ENCODE measurements around the gene SAYSD1.

The SAYSD1 gene, protein sequence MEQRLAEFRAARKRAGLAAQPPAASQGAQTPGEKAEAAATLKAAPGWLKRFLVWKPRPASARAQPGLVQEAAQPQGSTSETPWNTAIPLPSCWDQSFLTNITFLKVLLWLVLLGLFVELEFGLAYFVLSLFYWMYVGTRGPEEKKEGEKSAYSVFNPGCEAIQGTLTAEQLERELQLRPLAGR

DNA sequence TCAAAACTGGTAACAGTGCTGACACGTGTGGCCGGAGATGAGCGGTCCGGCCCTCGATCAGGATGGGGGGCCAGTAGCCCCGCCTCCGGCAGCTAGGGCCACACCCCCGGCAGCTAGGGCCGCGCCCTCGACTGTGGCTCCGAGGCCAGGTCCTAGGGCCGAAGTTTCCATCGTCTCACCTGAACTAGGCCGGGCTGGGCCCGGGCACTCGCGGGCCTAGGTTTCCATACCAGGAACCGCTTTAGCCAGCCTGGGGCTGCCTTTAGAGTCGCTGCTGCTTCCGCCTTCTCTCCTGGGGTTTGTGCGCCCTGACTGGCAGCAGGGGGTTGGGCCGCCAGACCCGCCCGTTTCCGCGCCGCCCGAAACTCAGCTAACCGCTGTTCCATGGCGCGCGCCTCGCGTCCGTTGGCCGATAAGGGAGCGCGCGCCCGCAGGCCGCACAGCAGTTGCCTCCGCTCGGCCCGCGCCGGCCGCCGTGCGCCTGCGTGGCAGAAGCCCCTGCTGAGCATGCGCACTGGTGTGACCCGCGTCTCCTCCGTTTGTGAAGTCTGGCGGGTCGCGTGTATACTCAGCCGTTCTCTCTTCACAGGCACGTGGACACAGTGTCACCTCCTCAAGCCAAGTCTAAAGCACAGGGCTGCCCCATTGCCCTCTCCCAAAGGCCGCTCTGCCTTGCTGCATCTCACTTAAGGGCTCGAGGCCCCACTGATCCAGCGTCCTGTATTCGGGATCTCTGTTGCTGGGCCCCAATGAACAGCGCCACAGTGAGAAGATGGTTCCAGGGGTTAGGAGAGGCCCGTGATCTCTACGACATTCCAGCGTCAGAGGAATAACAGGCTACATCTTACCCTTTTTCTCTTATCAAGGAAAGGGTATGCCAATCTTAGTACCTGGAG lies at the start of gene SAYSD1:
Gene SAYSD1, minus strand, starts transcription at position 483 of the 896 bp plus-strand sequence. Its CDS starts 97 bp downstream, at position 386.
- no peak for FAIRE-seq
- DNase-seq (ENCODE audit: insufficient read length, low spot score), result peak; percentile 44
- no peak for TF ChIP-seq CTCF (IDR thresholded peaks at IDR 0.05; ENCODE audit: insufficient read depth, missing control alignments)

- no peak for FAIRE-seq
- DNase-seq (ENCODE audit: insufficient read length, low spot score), result no peak
- TF ChIP-seq CTCF (IDR thresholded peaks at IDR 0.05; ENCODE audit: insufficient read depth, missing control alignments), result no peak
These were observed 42.5 kb upstream of the SAYSD1 start for GRCh38 chr6:39157511-39157910.

DNA sequence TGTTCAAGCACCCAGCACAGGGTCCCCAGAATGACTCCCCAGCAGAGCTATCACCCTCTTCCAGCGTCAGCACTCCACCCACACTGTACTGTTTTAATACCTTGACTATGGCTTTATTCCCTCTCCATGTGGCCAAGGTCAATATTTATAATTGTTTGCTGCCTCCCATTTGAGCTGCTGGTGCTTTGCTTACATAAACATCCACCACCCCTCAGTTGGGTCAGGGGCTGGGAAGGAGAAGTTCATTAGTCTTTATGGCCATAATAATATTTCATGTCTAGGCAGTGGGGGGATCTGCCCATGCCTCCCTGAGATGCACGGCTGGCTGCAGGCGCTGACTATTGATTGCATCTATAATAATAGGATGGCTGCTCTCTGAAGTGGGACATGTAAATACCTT lies 41.8 kb upstream of the SAYSD1 start:
- no peak for TF ChIP-seq CTCF (IDR thresholded peaks at IDR 0.05; ENCODE audit: insufficient read depth, missing control alignments)
- DNase-seq (ENCODE audit: insufficient read length, low spot score) (no peak), FAIRE-seq (no peak)

DNA sequence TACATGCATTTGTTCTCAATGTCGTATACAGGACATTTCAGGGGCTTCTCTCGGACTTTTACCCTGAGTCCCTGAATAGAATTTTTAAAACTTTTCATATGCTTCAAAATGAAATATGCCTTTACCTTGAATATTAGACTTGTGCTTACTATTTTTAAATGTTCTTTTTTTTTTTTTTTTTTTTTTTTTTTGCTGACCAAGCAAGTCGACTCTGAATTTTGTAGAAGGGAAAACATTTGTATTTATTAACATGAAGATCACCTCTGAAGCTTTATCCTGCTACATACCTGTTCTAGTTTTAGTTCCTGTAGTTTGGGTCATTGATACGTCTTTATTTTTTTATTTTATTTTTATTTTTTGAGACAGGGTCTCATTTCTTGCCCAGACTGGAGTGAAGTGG lies 39.7 kb upstream of the SAYSD1 start:
- FAIRE-seq (no peak), DNase-seq (ENCODE audit: insufficient read length, low spot score) (no peak)
- no peak for TF ChIP-seq CTCF (IDR thresholded peaks at IDR 0.05; ENCODE audit: insufficient read depth, missing control alignments)

DNA sequence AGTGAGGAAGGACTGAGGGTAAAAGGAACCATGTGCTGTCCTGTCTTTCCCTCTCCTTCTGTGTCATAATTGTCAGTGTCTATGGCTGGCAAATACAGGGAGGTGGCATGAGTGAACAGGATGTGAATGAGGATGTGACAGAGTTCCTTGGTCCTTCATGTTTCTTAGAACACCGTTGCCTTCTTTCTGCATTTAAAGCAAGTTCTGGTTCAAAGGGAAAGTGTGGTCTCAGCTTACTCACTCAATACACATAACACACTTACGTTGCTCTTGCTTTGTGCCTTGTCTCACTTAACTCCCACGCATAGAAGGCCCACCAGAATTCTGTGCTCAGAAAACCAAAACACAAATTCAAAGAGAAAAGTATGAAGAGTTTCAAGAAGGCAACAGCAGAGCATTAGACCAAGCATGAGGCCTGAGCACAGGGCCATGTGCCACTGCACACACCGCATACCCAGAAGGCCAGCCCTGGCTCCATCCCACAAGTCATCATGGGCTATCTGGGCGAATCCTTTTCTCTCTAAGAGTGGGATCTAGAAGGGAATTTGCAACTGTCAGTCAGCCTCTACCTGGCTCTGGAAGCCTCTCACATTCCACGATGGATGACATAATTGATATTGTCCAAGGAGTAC lies 38.9 kb upstream of the SAYSD1 start:
- FAIRE-seq (no peak), DNase-seq (ENCODE audit: insufficient read length, low spot score) (no peak)
- no peak for TF ChIP-seq CTCF (IDR thresholded peaks at IDR 0.05; ENCODE audit: insufficient read depth, missing control alignments)

DNA sequence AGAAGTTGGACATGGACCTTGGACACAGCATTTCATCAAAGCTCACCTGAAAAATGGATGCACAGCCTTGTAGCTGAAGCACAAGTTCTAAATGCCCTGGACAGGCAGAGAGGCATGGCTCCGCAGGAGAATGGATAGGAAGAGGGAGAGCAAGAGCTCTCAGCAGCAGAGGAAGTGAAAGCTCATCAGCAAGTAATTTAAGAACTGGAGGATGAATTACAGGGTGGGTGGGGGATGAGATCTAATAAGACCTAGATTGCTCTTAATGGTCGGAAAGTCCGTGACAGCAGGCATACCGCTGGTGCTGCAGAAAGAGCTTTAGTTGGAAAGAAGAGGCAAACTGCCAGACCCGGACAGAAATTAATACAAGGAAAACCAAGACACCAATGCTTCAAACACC lies 37.3 kb upstream of the SAYSD1 start:
- FAIRE-seq, result no peak
- no peak for TF ChIP-seq CTCF (IDR thresholded peaks at IDR 0.05; ENCODE audit: insufficient read depth, missing control alignments)

More for the DNA sequence above, 37.3 kb upstream of the SAYSD1 start:
- DNase-seq (ENCODE audit: insufficient read length, low spot score), result no peak
